ENCODE measurements around the gene NTNG1. TPM values are rescaled to one million over a fixed set of nuclear protein-coding genes. Genes with fewer than 3 reads are reported as not detected.

The NTNG1 gene
- total RNA-seq, 1 donor from 2014 or later = 0.79 TPM

DNA sequence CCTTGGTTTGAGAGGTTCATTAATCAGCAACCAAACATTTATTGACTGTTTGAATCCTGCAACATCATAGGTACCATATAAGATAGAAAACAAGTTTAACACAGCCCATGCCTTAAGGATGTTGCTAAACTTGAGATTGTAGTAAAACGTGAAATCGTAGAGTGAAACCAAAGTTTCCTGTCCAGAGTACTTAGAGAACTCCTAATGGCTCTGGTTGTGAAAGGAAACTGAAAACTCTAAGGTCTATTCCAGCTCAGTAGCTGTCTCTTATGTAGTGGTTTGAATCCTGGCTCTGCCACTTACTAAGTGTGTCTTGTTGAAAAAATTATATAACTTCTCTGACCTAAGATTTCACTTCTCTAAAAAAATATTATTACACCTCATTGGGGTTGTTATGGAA lies 310.9 kb downstream of the NTNG1 start:
- no peaks in the 10 kb centered on the region for H3K27me3 ChIP-seq
- no peak overlapping the region for H3K27ac Mint-ChIP-seq
- H3K4me1 ChIP-seq = peaks cover 5% of the 10 kb centered on the region
- H3K4me1 Mint-ChIP-seq = peaks cover 31% of the 10 kb centered on the region
- H3K4me3 ChIP-seq = no peak overlapping the region
- TF ChIP-seq, protein P1, sequence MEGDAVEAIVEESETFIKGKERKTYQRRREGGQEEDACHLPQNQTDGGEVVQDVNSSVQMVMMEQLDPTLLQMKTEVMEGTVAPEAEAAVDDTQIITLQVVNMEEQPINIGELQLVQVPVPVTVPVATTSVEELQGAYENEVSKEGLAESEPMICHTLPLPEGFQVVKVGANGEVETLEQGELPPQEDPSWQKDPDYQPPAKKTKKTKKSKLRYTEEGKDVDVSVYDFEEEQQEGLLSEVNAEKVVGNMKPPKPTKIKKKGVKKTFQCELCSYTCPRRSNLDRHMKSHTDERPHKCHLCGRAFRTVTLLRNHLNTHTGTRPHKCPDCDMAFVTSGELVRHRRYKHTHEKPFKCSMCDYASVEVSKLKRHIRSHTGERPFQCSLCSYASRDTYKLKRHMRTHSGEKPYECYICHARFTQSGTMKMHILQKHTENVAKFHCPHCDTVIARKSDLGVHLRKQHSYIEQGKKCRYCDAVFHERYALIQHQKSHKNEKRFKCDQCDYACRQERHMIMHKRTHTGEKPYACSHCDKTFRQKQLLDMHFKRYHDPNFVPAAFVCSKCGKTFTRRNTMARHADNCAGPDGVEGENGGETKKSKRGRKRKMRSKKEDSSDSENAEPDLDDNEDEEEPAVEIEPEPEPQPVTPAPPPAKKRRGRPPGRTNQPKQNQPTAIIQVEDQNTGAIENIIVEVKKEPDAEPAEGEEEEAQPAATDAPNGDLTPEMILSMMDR (IDR thresholded peaks at IDR 0.05) = no peak
- no peak for TF ChIP-seq EZH2 (IDR thresholded peaks at IDR 0.05)
- TF ChIP-seq EZH2phosphoT487 (IDR thresholded peaks at IDR 0.05) = no peak
- H3F3A ChIP-seq (ENCODE audit: low read depth) = no peaks in the 10 kb centered on the region
- H3K9me3 ChIP-seq (ENCODE audit: low read depth) = no peaks in the 10 kb centered on the region
- no peak overlapping the region for H3K27ac ChIP-seq
- no peak overlapping the region for H3K9ac ChIP-seq
- no peak overlapping the region for H2AFZ ChIP-seq (replicated peaks)
- H3K36me3 Mint-ChIP-seq = no peaks in the 10 kb centered on the region
- DNase-seq (ENCODE audit: low spot score) = no peak
- no peak overlapping the region for H3K4me3 Mint-ChIP-seq
- no peaks in the 10 kb centered on the region for H3K79me2 ChIP-seq (ENCODE audit: low read depth)
- peaks cover 12% of the 10 kb centered on the region for H3K9me3 Mint-ChIP-seq
- H3K4me2 ChIP-seq = no peak overlapping the region
- H3K27me3 Mint-ChIP-seq (ENCODE audit: insufficient read depth, low read depth) = peaks cover 2% of the 10 kb centered on the region
- no peaks in the 10 kb centered on the region for H3K36me3 ChIP-seq
- H4K20me1 ChIP-seq (ENCODE audit: low read depth) = no peaks in the 10 kb centered on the region

DNA sequence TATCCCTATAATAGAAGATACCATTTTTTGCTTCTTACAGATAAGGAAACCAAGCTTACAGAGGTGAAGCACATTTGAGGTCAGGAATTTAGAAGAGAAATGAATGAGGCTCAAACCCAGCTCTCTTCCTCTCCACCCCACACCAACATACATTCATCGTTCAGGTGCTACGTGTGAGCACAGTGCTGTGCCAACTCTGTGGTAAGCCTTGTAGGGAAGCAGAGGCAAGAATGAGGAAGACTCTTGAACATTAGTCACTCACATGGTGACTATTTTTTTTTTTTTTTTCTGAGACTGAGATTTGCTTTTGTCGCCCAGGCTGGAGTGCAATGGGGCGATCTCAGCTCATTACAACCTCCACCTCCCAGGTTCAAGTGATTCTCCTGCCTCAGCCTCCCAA lies 314.0 kb downstream of the NTNG1 start:
- no peaks in the 10 kb centered on the region for H3K79me2 ChIP-seq (ENCODE audit: low read depth)
- H3K27me3 ChIP-seq = no peaks in the 10 kb centered on the region
- no peaks in the 10 kb centered on the region for H4K20me1 ChIP-seq (ENCODE audit: low read depth)
- H3K27ac Mint-ChIP-seq = no peak overlapping the region
- no peaks in the 10 kb centered on the region for H3K36me3 ChIP-seq
- H3K9me3 ChIP-seq (ENCODE audit: low read depth) = no peaks in the 10 kb centered on the region
- H3K4me1 Mint-ChIP-seq = peaks cover 32% of the 10 kb centered on the region
- no peak for DNase-seq (ENCODE audit: low spot score)
- TF ChIP-seq EZH2phosphoT487 (IDR thresholded peaks at IDR 0.05) (no peak), EZH2 (IDR thresholded peaks at IDR 0.05) (no peak)
- TF ChIP-seq, protein P1 (IDR thresholded peaks at IDR 0.05) = no peak
- H3F3A ChIP-seq (ENCODE audit: low read depth) = no peaks in the 10 kb centered on the region
- H3K4me2 ChIP-seq = no peak overlapping the region
- peaks cover 12% of the 10 kb centered on the region for H3K9me3 Mint-ChIP-seq
- H3K4me3 Mint-ChIP-seq = no peak overlapping the region
- H2AFZ ChIP-seq (replicated peaks) = no peak overlapping the region
- H3K4me3 ChIP-seq = no peak overlapping the region
- no peaks in the 10 kb centered on the region for H3K36me3 Mint-ChIP-seq
- no peak overlapping the region for H3K27ac ChIP-seq
- H3K4me1 ChIP-seq = peaks cover 5% of the 10 kb centered on the region
- no peak overlapping the region for H3K9ac ChIP-seq
- H3K27me3 Mint-ChIP-seq (ENCODE audit: insufficient read depth, low read depth) = peaks cover 2% of the 10 kb centered on the region

DNA sequence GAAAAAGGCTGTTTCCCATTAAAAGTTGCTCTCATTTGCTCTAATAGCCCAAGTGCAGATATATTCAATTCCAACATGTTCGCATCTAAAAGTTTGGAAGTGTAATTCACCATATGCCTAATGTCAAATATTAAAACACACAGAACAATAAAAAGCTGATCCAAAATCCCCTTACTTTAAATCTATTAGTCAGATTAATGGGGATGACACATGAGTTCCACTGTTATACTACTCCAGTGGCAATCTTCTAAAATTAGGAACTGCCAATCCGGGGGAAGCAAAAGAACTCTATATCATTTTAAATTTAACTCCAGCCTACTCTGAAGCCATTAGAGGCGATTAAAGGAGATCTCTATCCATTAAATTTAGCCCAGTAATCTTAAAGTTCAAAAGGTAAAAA lies 317.1 kb downstream of the NTNG1 start:
- no peaks in the 10 kb centered on the region for H3K36me3 Mint-ChIP-seq
- H3K9me3 Mint-ChIP-seq = no peaks in the 10 kb centered on the region
- peaks cover 29% of the 10 kb centered on the region for H3K4me1 Mint-ChIP-seq
- H3K36me3 ChIP-seq = no peaks in the 10 kb centered on the region
- H3K27ac Mint-ChIP-seq = no peak overlapping the region
- TF ChIP-seq, protein P1 (IDR thresholded peaks at IDR 0.05) = no peak
- TF ChIP-seq EZH2phosphoT487 (IDR thresholded peaks at IDR 0.05) = no peak
- TF ChIP-seq EZH2 (IDR thresholded peaks at IDR 0.05) = no peak
- H3K27me3 ChIP-seq = no peaks in the 10 kb centered on the region
- H3K27ac ChIP-seq = no peak overlapping the region
- no peaks in the 10 kb centered on the region for H3K9me3 ChIP-seq (ENCODE audit: low read depth)
- no peaks in the 10 kb centered on the region for H3K79me2 ChIP-seq (ENCODE audit: low read depth)
- H2AFZ ChIP-seq (replicated peaks) = no peak overlapping the region
- DNase-seq (ENCODE audit: low spot score) = no peak
- no peak overlapping the region for H3K4me3 Mint-ChIP-seq
- H3K4me3 ChIP-seq = no peak overlapping the region
- H3K4me1 ChIP-seq = peaks cover 5% of the 10 kb centered on the region
- no peak overlapping the region for H3K9ac ChIP-seq
- H4K20me1 ChIP-seq (ENCODE audit: low read depth) = no peaks in the 10 kb centered on the region
- H3F3A ChIP-seq (ENCODE audit: low read depth) = no peaks in the 10 kb centered on the region
- no peaks in the 10 kb centered on the region for H3K27me3 Mint-ChIP-seq (ENCODE audit: insufficient read depth, low read depth)
- no peak overlapping the region for H3K4me2 ChIP-seq

Data from neural progenitor cell (in vitro differentiated cells).